ENCODE results near the gene IL24.
"Not testable (repeated sequence)": the region's sequence is repeated elsewhere in the genome, so short reads cannot be mapped to it uniquely, and the experiment has no call there.

IL24 gene, protein sequence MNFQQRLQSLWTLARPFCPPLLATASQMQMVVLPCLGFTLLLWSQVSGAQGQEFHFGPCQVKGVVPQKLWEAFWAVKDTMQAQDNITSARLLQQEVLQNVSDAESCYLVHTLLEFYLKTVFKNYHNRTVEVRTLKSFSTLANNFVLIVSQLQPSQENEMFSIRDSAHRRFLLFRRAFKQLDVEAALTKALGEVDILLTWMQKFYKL

DNA sequence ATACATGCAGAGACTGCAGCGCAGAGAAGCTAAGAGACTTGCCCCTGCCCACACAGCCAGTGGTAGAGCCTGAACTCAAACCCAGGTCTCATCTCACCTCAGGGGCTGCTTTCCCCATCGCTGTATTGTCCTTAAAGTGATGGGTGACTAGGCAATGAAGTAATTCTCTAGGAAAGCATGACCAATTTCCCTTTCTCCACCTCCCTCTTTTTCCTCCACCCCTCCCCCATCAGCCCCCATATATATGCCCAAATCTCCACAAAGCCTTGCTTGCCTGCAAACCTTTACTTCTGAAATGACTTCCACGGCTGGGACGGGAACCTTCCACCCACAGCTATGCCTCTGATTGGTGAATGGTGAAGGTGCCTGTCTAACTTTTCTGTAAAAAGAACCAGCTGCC is at the start of gene IL24:
TSS of gene IL24 (plus strand) at position 269 of the 400 bp plus-strand sequence. CDS start 390 bp downstream, outside the sequence.
- DNase-seq (ENCODE audit: low spot score): no peak
- TF ChIP-seq, protein P1, sequence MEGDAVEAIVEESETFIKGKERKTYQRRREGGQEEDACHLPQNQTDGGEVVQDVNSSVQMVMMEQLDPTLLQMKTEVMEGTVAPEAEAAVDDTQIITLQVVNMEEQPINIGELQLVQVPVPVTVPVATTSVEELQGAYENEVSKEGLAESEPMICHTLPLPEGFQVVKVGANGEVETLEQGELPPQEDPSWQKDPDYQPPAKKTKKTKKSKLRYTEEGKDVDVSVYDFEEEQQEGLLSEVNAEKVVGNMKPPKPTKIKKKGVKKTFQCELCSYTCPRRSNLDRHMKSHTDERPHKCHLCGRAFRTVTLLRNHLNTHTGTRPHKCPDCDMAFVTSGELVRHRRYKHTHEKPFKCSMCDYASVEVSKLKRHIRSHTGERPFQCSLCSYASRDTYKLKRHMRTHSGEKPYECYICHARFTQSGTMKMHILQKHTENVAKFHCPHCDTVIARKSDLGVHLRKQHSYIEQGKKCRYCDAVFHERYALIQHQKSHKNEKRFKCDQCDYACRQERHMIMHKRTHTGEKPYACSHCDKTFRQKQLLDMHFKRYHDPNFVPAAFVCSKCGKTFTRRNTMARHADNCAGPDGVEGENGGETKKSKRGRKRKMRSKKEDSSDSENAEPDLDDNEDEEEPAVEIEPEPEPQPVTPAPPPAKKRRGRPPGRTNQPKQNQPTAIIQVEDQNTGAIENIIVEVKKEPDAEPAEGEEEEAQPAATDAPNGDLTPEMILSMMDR (IDR thresholded peaks at IDR 0.05; ENCODE audit: extremely low read depth, insufficient read depth, missing control alignments): no peak
- in situ Hi-C loops (cut with MboI; ENCODE audit: low pct_unique_long_range_greater_than_20kb, low sequenced_read_pairs, unreplicated experiment): no loop called here

DNA sequence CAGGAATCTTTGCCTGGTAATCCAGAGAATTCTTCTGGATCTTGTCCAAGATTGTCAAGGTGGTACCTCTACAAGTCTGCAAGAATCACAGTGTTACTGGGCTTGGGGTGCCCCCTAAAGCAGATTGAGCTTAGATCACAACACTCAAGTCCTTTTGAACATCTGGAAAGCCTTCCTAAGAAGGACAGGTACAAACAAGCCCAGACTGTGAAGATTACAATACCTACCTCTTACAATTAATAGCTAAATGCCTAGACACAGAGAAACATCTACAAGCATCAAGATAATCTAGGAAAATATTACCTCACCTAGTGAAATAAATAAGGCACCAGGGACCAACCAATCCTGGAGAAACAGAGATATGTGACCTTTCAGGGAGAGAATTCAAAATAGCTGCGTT is 49.3 kb upstream of the IL24 start:
- DNase-seq (ENCODE audit: low spot score): no peak
- TF ChIP-seq, protein P1 (IDR thresholded peaks at IDR 0.05; ENCODE audit: extremely low read depth, insufficient read depth, missing control alignments): no peak
- in situ Hi-C loops (cut with MboI; ENCODE audit: low pct_unique_long_range_greater_than_20kb, low sequenced_read_pairs, unreplicated experiment): no loop called here

- TF ChIP-seq, protein P1 (IDR thresholded peaks at IDR 0.05; ENCODE audit: extremely low read depth, insufficient read depth, missing control alignments): no peak
- no peak for DNase-seq (ENCODE audit: low spot score)
These were observed 46.8 kb upstream of the IL24 start for GRCh38 chr1:206850401-206850800.

GRCh38 chr1:206851341-206852010 is 45.8 kb upstream of the IL24 start:
- in situ Hi-C loops (cut with MboI; ENCODE audit: low pct_unique_long_range_greater_than_20kb, low sequenced_read_pairs, unreplicated experiment): no loop called here
- TF ChIP-seq, protein P1 (IDR thresholded peaks at IDR 0.05; ENCODE audit: extremely low read depth, insufficient read depth, missing control alignments): no peak
- DNase-seq (ENCODE audit: low spot score): no peak

More at GRCh38 chr1:206850401-206850800, 46.8 kb upstream of the IL24 start:
- in situ Hi-C loops (cut with MboI; ENCODE audit: low pct_unique_long_range_greater_than_20kb, low sequenced_read_pairs, unreplicated experiment): no loop called here

- in situ Hi-C loops (cut with MboI; ENCODE audit: low pct_unique_long_range_greater_than_20kb, low sequenced_read_pairs, unreplicated experiment): not testable (repeated sequence)
These were observed 44.6 kb upstream of the IL24 start for GRCh38 chr1:206852662-206853061.

GRCh38 chr1:206853696-206854095 is 43.5 kb upstream of the IL24 start:
- DNase-seq (ENCODE audit: low spot score); in situ Hi-C loops (cut with MboI; ENCODE audit: low pct_unique_long_range_greater_than_20kb, low sequenced_read_pairs, unreplicated experiment): not testable (repeated sequence)

More at GRCh38 chr1:206852662-206853061, 44.6 kb upstream of the IL24 start:
- not testable (repeated sequence) for DNase-seq (ENCODE audit: low spot score)

GRCh38 chr1:206854401-206855129 is 42.7 kb upstream of the IL24 start:
- TF ChIP-seq, protein P1 (IDR thresholded peaks at IDR 0.05; ENCODE audit: extremely low read depth, insufficient read depth, missing control alignments): no peak
- in situ Hi-C loops (cut with MboI; ENCODE audit: low pct_unique_long_range_greater_than_20kb, low sequenced_read_pairs, unreplicated experiment): no loop called here
- no peak for DNase-seq (ENCODE audit: low spot score)
